H1 (cell line): ENCODE results near the gene WDR1. TPM values are rescaled to one million over a fixed set of nuclear protein-coding genes. Genes with fewer than 3 reads are reported as not detected.

Experiments
- RNF2 ChIP-seq: fragments of 200-900, 300-1000 bp; sonication (generic); IDR thresholded peaks from 2 replicates; pipeline ENCODE4 v1.7.1; 2016; ENCODE audit warnings: borderline replicate concordance, low read depth, mild to moderate bottlenecking, antibody characterized with exemption, low read length; ENCODE audit not compliant: poor library complexity, severe bottlenecking; ENCODE audit errors: missing control alignments
- polyA plus RNA-seq, 7 experiments: library from polyadenylated mRNA; depleted of rRNA in 3 of 7; stranded (reverse) in 5 of 7; unstranded in 2 of 7; fragments of >200 nt in 5 of 7; fragments of 200-250 nt in 2 of 7; gene quantifications; 1 replicate in 5 of 7; 2 replicates in 1 of 7; 4 replicates in 1 of 7; pipeline versions ENCODE4 v1.2.1 to v1.2.3, GENCODE V29; 2011 to 2013; ENCODE audit warnings: missing spikeins in 2 of 7, mixed read lengths in 2 of 7
- total RNA-seq: library from RNA; stranded (reverse); fragmentation: NEBNext Ultra II Directional; extraction: Animal tissue kit (Norgen Biotek cat#: 25700); gene quantifications from 2 replicates; pipeline ENCODE4 v1.2.1, GENCODE V29; 2021

The WDR1 gene
- total and polyA plus RNA-seq, 2 of the 8 experiments (the other 6 are each of a cell fraction or from before 2014, with no cell fraction given), result 315 to 377 TPM

DNA sequence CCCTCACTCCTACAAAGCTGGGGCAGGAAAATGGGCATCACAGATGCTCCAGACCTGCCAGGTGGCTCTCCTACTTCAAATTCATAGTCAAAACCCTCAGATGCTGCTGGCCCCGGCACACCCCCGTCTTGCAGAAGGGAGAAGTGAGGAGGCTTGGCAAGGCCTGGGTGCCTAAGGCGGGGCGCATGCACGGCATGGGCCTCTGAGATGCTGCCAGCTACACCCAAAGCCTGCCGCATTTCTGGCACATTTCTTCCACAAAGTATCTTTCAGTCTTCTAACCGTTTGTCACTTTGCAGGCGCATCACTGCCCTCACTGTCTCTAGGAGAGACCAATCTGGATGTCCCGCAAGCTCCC, 19.6 kb downstream of the WDR1 start (continued):
- no peak for TF ChIP-seq RNF2
- TF ChIP-seq, all 59 proteins: peak for 0
